Mesothelial cell of epicardium (in vitro differentiated cells): ENCODE results near the gene GRID1. TPM values are rescaled to one million over a fixed set of nuclear protein-coding genes. Genes with fewer than 3 reads are reported as not detected.
A peak's percentile ranks its signal among the peaks of the same experiment; 100 is the strongest.

Experiments
- microRNA-seq: library from miRNA; unstranded; fragments of <30 nt; microRNA quantifications from one replicate; pipeline ENCODE4 v1.2.0, GENCODE V29; 2021; ENCODE audit warnings: inconsistent platforms, mixed read lengths
- total RNA-seq: library from RNA; stranded (reverse); gene quantifications from 3 replicates; pipeline ENCODE4 v1.2.1, GENCODE V29; 2021

GRID1 gene
- total RNA-seq, 1 donor from 2014 or later: 0.22 TPM

Small RNAs within 50 kb of the gene (microRNA-seq; reads per million reads assigned to microRNA genes)
- gene MIR346: 2.9 reads per million, percentile 3 among the genes with 10 or more reads in this experiment

Other genes with a start within 250 kb of the GRID1 start
- 42.8 to 43.4 TPM (median 43.3 TPM) in 3 replicates for gene WAPL, start 155.0 kb upstream of the GRID1 start, total RNA-seq